GM12864 (cell line): ENCODE measurements around the gene F13B.

Source experiments
- DNase-seq: peaks from one replicate; pipeline ENCODE4 v3.0.0-alpha.2; 2011; ENCODE audit warnings: low read depth
- H3K4me3 ChIP-seq: 2 replicates; pipeline ENCODE4 v1.5.1; 2011; ENCODE audit warnings: mild to moderate bottlenecking, low read depth, low read length, control low read depth
- TF ChIP-seq, protein P1 (sequence below): IDR thresholded peaks from 2 replicates; pipeline ENCODE4 v1.5.1; 2011; ENCODE audit warnings: low read depth, mild to moderate bottlenecking, moderate library complexity, low read length, control low read depth, inconsistent platforms; ENCODE audit errors: missing control alignments

F13B gene

DNA sequence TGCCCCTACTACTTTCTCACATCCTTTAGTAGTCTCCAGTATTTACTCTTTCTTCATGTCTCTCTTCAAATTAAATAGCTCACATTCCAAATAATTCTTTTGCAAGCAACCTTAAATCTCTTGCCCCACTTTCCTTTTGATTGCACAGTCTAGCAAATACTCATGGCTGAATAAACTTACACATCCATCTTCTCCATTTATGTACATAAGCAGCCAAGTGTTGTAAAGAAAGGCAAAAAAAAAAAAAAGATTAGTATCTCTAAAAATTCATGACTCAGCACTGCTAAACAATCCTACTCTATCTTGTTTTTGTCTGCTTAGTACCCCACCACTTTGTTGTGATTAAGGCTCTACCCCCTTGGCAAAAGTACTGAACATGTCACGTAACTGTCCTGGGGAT is 42.6 kb downstream of the F13B start:
- TF ChIP-seq, protein P1, sequence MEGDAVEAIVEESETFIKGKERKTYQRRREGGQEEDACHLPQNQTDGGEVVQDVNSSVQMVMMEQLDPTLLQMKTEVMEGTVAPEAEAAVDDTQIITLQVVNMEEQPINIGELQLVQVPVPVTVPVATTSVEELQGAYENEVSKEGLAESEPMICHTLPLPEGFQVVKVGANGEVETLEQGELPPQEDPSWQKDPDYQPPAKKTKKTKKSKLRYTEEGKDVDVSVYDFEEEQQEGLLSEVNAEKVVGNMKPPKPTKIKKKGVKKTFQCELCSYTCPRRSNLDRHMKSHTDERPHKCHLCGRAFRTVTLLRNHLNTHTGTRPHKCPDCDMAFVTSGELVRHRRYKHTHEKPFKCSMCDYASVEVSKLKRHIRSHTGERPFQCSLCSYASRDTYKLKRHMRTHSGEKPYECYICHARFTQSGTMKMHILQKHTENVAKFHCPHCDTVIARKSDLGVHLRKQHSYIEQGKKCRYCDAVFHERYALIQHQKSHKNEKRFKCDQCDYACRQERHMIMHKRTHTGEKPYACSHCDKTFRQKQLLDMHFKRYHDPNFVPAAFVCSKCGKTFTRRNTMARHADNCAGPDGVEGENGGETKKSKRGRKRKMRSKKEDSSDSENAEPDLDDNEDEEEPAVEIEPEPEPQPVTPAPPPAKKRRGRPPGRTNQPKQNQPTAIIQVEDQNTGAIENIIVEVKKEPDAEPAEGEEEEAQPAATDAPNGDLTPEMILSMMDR = no peak
- no peak overlapping the region for H3K4me3 ChIP-seq
- no peak for DNase-seq

DNA sequence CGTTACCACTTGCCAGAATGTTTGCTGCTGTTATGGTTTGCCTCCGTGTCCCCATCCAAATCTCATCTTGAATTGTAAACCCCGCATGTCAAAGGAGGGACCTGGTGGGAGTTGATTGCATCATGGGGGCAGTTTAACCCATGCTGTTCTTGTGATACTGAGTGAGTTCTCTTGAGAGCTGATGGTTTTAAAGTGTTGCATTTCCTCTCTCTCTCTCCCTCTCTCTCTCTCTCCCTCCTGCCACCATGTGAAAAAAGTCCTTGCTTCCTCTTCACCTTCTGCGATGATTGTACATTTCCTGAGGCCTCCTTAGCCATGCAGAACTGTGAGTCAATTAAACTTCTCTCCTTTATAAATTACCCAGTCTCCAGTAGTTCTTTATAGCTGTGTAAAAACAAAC is 45.3 kb downstream of the F13B start:
- no peak overlapping the region for H3K4me3 ChIP-seq
- no peak for DNase-seq
- TF ChIP-seq, protein P1 = no peak

DNA sequence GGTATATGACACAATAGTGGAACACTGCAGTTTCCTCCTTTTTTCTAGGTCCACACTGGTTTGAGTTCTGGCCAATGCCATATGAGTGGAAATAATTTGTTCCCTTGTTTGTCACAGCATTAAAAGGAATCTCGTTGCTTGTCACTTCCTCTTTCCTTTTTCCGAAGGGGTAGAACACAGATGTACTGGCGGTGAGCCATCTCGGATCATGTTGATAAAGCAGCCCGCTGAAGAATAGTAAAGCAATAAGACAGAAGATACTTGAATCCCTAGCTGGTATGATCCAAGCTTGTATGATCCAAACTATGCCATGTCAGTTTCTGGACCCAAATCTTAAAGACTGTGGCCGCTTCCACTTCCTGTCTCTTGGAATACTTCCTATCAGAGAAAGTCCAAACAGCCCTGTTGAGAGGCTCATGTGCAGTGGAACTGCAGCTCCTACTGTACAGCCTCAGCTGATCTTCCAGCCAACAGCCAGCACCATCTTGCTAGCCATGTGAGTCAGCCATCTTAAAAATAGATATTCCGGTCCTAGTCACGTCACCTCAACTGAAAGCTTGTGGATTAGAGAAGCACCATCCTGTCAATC is 49.4 kb downstream of the F13B start:
- no peak overlapping the region for H3K4me3 ChIP-seq
- TF ChIP-seq, protein P1 = no peak
- no peak for DNase-seq

DNA sequence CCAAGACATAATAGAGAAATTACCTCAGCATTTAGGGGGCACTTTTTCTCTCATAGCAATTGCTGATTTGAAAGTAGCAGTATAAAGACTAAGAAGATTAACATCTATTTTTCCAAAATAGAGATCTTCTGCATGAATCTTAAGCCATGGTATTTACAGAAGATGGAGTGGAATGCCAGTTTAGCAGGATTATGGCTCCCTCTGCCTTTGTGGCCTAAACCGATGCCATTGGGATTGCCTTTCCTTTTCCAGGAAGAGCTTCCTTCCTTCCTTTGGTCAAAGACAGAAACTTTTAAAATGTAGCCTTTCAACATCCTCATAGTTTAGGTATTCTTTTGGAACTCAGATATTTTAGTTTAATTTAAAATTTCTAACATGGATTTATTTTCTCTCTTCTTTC is 50.3 kb downstream of the F13B start:
- no peak overlapping the region for H3K4me3 ChIP-seq
- TF ChIP-seq, protein P1 = no peak
- DNase-seq = no peak

DNA sequence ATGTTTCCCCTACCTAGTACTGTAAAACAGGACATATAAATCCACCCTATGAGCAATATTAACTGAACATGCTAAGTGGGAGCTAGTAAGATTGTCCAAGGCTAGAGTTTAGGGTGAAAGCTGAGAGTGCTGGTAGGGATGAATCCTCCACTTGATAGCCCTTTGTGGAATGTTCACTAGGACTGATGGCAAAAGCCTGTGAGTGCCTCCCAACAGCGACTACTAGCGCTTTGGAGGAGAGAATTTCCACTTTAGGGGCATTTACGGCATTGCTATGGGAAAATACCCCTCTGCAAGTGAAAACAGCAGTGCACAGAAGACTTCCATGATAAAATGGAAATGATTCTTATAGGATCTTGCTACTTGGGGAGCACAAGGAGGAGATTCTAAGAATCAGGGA is 53.8 kb downstream of the F13B start:
- no peak overlapping the region for H3K4me3 ChIP-seq
- TF ChIP-seq, protein P1 = no peak
- no peak for DNase-seq

DNA sequence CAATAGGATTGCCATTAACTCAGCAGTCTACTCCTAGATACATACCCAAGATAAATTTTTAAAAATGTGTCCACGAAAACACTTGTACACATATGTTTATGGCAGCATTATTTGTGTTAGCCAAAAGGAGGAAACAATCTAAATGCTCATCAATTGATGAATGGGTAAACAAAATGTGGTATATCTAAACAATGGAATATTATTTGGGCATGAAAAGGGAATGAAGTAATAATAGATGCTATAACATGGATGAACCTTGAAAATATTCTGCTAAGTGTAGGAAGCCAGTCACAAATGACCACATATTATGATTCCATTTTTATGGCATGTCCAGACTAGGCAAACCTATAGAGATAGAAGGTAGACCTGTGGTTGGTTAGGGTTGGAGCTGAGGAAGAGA is 55.4 kb downstream of the F13B start:
- no peak overlapping the region for H3K4me3 ChIP-seq
- DNase-seq = no peak
- TF ChIP-seq, protein P1 = no peak

DNA sequence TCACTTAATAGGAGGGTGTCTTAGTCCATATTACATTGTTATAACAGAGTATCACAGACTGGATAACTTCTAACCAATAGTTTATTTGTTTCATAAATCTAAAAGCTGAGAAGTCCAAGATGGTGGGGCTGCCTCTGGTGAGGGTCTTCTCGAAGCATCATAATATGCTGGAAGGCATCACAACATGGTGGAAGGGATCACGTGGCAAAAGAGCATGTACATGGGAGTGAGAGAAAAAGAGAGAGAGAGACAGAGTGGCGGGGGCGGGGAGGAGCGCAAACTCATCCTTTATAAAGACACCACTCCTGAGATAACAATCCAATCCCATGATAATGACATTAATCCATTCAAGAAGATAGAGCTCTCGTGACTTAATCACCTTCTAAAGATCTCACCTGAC is 58.2 kb downstream of the F13B start:
- H3K4me3 ChIP-seq = no peak overlapping the region

More for the DNA sequence above, 58.2 kb downstream of the F13B start:
- TF ChIP-seq, protein P1 = no peak
- no peak for DNase-seq
